DMS153 treated with DMSO at 0.1 percent for 48 hours (cell line): ENCODE measurements around the gene PHF13.
"Not testable (repeated sequence)": the region's sequence is repeated elsewhere in the genome, so short reads cannot be mapped to it uniquely, and the experiment has no call there.

Source experiments
- DNase-seq: peaks from one replicate; lab custom pipeline; 2025; ENCODE audit not compliant: unreplicated experiment; lab: John Stamatoyannopoulos, UW

Gene PHF13

DNA sequence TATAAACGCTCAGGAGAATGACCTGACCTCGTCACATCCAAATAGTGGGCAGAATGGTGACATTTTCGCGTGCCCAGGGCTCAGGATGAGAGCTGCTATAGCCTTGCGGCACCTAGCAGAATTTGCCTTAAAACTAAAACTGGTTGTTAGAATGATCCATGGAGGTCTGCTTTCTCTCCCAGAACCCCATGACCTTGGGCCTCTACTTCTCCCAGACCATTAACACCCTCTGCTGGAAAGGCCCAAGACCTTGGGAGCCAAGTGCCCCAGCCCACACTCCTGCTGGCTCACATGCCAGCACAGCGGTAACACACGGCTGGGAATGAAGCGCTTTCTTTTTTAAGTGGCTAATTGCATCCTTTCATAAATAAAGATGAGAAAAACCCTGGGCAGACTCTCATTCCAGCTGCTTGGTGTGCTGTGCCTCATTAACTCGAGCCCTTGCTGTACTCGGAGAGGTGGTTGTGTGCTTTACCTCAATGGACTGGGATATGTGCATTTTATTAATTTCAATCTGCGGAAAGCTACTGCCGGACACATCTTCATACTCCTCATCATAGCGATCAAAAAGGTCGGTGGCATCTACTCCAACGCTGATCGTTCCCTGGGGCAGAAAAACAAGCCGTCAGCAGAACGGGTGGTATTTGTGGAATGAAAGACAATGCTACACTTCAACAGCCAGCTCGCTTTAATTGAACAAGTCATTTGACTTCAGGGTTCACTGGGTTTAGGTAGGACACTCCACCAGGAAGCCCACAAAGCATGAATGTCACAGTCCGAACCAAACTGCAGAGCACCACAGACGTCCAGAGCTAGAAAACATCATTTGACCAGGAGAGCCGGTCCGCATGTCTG, 40.1 kb downstream of the PHF13 start:
- no peak for DNase-seq

GRCh38 chr1:6657138-6657537, 43.6 kb downstream of the PHF13 start:
- DNase-seq, result no peak

DNA sequence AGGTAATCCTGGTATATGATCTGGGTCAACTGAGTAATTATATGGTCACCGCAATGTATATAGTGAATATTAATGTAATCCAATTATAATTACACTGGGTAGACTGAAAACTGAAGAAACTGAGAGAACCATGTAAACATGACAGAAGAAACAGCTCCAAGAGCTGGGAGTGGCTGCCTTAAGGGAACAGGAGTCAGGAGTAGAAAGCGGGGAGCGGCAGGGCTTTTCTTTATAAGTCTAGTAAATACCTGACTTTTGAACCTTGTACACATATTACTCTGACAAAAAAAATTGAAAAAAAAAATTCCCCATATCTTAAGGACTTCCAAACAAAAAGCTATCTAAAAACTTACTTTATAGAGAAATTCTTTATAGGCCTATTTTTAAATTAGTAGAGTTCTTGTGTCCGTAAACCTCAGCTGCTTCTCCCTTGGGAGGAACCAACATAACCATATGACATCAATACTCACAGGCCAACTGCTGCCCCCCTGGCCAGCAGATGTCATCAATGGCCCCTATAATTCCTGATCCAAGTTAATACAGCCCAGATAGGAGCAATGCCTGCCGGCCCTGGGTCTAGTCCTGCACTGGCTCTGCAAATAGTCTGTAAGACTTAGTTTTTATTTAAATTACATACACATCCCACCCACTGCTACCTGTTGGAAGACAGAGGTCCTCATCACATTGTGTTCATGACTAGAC, 45.0 kb downstream of the PHF13 start:
- no peak for DNase-seq

DNA sequence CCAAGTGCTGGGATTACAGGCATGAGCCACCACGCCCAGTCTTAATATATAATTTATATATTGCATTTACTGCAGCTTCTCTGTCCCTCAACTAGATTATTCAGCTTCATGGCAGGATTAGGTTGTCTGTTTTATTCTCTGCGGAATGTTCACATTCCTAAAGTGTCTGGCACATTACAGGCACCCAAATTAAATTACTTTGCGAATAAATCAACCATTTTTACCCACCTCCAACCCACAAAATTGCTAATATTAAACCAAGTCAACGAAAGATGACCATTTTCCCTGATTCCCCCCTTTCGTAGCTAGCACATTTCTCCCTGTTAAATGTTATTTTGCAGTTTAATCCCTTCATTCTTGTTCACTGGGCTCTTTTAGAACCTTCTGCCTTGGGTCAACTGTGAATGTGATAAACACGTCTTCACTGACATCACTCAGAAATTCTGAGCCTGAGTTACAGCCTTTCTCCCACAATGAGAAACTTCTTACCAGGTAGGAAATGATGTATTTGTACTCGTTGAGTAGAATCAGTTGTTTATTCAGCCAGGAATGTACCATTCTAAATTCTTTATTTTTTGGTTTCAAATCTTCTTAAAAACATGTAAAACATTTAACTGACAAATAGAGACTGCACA, 47.0 kb downstream of the PHF13 start:
- no peak for DNase-seq

DNA sequence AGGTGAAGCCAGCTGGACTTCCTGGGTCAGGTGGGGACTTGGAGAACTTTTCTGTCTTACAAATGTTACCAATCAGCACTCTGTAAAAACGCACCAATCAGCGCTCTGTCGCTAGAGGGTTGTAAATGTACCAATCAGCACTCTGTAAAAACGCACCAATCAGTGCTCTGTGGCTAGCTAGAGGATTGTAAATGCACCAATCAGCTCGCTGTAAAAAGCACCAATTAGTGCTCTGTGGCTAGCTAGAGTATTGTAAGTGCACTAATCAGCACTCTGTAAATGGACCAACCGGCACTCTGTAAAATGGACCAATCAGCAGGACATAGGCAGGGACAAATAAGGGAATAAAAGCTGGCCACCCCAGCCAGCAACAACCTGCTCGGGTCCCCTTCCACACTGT, 48.9 kb downstream of the PHF13 start:
- not testable (repeated sequence) for DNase-seq

GRCh38 chr1:6666696-6667095, 53.2 kb downstream of the PHF13 start:
- no peak for DNase-seq

DNA sequence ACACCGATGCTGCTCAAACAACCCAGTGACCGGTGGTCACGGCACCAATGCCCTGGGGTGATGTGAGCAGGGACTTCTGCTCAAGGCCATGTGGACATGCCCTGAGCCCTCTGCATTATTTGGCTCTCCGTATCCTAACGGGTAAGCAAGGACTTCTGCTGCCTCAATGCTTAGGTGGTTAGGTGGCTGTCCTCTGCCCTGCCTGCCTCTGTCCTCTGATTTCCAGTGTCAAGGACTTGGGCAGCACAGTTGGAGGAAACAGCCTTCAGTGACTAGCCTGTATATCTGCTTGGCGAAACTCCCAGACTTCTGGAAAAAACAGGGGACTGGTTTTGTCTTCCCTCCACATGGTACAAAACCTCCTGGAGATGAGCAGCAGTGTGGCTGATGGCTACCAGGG, 53.6 kb downstream of the PHF13 start:
- DNase-seq, result no peak

- DNase-seq, result no peak
These were observed 55.0 kb downstream of the PHF13 start for GRCh38 chr1:6668503-6668902.

- no peak for DNase-seq
These were observed 59.0 kb downstream of the PHF13 start for GRCh38 chr1:6672558-6672957.
